Uterus (tissue), 2 donors: Measurements from ENCODE around the gene TMEM181.

Experiments used
- POLR2A ChIP-seq, 2 donors: fragments of 450-650 bp; IDR thresholded peaks; one replicate each; pipeline ENCODE4 v1.6.1; 2016; ENCODE audit warnings: antibody characterized with exemption in 2 of 2, mild to moderate bottlenecking in 1 of 2, moderate library complexity in 1 of 2
- TF ChIP-seq, protein P1 (sequence below), 4 experiments: fragments of 200-600 bp in 2 of 4; fragments of 450-650 bp in 2 of 4; sonication (generic) in 2 of 4; IDR thresholded peaks; one replicate each; pipeline ENCODE4 v1.5.1; 2016 to 2019; ENCODE audit warnings: antibody characterized with exemption in 4 of 4, mild to moderate bottlenecking in 2 of 4, moderate library complexity in 1 of 4

DNA sequence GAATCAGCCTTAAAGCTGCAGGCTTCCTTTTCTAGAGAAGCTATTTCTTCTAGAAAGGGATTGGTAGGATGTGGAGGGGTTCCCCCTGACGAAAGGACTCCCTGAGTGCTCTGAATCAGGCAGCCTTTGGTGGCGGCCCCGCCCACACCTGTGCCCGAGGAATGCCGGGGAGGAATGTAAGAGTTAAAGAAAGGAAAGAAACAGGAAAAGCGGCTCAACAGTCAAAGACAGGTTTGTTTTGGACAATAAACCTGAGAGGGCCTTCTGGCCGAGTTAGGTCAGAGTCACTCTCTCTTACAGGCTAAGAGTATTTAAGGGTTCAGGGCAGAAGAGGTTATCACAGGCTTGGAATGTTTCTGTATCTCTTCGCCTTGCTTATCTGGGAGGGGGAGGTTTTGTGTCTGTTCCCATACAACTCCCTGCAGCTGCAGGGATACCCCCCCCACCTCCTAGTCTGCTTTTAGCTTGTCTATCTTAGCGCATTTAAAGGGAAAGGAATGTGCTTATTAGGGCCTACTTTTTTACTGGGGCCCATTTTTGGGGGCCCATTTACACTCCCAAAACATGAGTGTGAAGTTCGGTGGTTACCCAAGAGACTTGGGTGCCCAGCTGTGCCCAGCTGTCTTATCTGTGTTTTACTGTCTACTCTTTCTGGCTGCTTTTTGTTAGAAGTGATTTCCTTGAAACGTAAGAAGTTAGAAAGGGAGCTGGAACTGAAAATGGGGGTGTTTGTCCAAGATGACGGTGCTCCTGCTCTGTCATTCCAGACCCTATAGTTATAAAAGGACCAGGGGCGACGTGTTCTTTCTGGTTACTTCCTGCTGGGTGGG, 51.9 kb downstream of the TMEM181 start:
- TF ChIP-seq, protein P1, sequence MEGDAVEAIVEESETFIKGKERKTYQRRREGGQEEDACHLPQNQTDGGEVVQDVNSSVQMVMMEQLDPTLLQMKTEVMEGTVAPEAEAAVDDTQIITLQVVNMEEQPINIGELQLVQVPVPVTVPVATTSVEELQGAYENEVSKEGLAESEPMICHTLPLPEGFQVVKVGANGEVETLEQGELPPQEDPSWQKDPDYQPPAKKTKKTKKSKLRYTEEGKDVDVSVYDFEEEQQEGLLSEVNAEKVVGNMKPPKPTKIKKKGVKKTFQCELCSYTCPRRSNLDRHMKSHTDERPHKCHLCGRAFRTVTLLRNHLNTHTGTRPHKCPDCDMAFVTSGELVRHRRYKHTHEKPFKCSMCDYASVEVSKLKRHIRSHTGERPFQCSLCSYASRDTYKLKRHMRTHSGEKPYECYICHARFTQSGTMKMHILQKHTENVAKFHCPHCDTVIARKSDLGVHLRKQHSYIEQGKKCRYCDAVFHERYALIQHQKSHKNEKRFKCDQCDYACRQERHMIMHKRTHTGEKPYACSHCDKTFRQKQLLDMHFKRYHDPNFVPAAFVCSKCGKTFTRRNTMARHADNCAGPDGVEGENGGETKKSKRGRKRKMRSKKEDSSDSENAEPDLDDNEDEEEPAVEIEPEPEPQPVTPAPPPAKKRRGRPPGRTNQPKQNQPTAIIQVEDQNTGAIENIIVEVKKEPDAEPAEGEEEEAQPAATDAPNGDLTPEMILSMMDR (IDR thresholded peaks at IDR 0.05): no peak
- no peak for TF ChIP-seq POLR2A (IDR thresholded peaks at IDR 0.05)
